Osteocyte (in vitro differentiated cells): ENCODE measurements around the gene PHF3. TPM values are rescaled to one million over a fixed set of nuclear protein-coding genes. Genes with fewer than 3 reads are reported as not detected.
A peak's percentile ranks its signal among the peaks of the same experiment; 100 is the strongest.

ENCODE experiments used
- DNase-seq: peaks from one replicate; pipeline ENCODE4 v3.0.0; 2021; ENCODE audit warnings: mixed read lengths; ENCODE audit not compliant: unreplicated experiment; ENCODE audit errors: extremely low spot score
- H3K27ac Mint-ChIP-seq: one replicate; pipeline ENCODE4 v1.8.0; 2021; ENCODE audit warnings: mild to moderate bottlenecking, mixed read lengths; ENCODE audit not compliant: unreplicated experiment
- H3K27me3 Mint-ChIP-seq: one replicate; pipeline ENCODE4 v1.8.0; 2021; ENCODE audit warnings: mixed read lengths; ENCODE audit not compliant: unreplicated experiment
- H3K36me3 Mint-ChIP-seq: one replicate; pipeline ENCODE4 v1.8.0; 2021; ENCODE audit warnings: mixed read lengths; ENCODE audit not compliant: unreplicated experiment
- H3K4me1 Mint-ChIP-seq: one replicate; pipeline ENCODE4 v1.8.0; 2021; ENCODE audit warnings: mixed read lengths; ENCODE audit not compliant: unreplicated experiment
- H3K4me3 Mint-ChIP-seq: one replicate; pipeline ENCODE4 v1.8.0; 2021; ENCODE audit warnings: mild to moderate bottlenecking, moderate library complexity, mixed read lengths; ENCODE audit not compliant: unreplicated experiment
- H3K9me3 Mint-ChIP-seq: one replicate; pipeline ENCODE4 v1.8.0; 2021; ENCODE audit warnings: mixed read lengths; ENCODE audit not compliant: unreplicated experiment
- total RNA-seq: library from RNA; stranded (reverse); gene quantifications from 2 replicates; pipeline ENCODE4 v1.2.1, GENCODE V29; 2021
- TF ChIP-seq, protein P1 (sequence below): fragments of 200-600 bp; sonication (generic); IDR thresholded peaks from 2 replicates; pipeline ENCODE4 v1.5.0; 2021; ENCODE audit warnings: antibody characterized with exemption, mild to moderate bottlenecking, moderate library complexity

The PHF3 gene
- total RNA-seq, 1 donor from 2014 or later, result 51.5 TPM

DNA sequence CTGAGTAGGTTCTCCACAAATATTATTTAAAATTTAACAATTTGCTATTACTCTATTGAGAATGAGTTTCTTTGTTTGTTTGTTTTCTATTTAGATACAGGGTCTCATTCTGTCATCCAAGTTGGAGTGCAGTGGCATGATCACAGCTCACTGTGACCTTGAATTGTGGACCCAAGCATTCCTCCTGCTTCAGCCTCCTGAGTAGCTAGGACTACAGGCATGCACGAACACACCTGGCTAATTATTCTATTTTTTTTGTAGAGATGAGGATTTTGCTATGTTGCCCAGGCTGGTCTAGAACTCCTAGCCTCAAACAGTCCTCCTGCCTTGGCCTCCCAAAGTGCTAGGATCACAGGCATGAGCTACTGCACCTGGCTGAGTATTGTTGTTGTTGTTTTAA lies 122.2 kb downstream of the PHF3 start:
- no peak overlapping the region for H3K4me3 Mint-ChIP-seq
- peaks cover 20% of the 10 kb centered on the region for H3K27me3 Mint-ChIP-seq
- TF ChIP-seq, protein P1, sequence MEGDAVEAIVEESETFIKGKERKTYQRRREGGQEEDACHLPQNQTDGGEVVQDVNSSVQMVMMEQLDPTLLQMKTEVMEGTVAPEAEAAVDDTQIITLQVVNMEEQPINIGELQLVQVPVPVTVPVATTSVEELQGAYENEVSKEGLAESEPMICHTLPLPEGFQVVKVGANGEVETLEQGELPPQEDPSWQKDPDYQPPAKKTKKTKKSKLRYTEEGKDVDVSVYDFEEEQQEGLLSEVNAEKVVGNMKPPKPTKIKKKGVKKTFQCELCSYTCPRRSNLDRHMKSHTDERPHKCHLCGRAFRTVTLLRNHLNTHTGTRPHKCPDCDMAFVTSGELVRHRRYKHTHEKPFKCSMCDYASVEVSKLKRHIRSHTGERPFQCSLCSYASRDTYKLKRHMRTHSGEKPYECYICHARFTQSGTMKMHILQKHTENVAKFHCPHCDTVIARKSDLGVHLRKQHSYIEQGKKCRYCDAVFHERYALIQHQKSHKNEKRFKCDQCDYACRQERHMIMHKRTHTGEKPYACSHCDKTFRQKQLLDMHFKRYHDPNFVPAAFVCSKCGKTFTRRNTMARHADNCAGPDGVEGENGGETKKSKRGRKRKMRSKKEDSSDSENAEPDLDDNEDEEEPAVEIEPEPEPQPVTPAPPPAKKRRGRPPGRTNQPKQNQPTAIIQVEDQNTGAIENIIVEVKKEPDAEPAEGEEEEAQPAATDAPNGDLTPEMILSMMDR, result no peak
- no peak for DNase-seq
- peaks cover 16% of the 10 kb centered on the region for H3K9me3 Mint-ChIP-seq
- peaks cover 10% of the 10 kb centered on the region for H3K36me3 Mint-ChIP-seq
- H3K4me1 Mint-ChIP-seq, result no peaks in the 10 kb centered on the region
- H3K27ac Mint-ChIP-seq, result no peak overlapping the region

DNA sequence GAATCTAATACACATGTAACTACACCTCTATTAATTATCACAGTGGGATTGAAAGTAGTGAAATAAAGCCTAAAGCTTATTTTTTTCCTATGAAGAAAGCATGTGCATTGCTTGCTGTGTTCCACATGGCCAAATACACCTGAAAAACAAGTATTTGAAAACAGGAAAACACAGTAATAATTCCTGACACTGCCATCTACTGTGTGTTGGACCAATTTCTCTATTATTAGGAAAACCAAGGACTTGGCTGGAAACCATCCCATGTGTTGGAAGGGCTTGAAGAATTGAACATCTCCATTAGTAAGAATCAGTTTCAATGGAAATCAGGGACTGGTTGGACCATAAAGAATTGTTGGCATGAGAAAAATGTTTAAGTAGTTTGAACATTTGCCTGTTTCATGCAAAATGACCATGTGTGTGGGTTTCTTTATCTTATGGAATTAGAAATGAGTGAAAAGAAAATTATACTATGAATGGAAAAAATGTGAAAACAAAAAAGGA lies 124.1 kb downstream of the PHF3 start:
- DNase-seq, result no peak
- Mint-ChIP-seq H3K9me3 (peaks cover 16% of the 10 kb centered on the region), H3K36me3 (peaks cover 10% of the 10 kb centered on the region), H3K4me3 (no peak overlapping the region), H3K27ac (no peak overlapping the region), H3K27me3 (peaks cover 23% of the 10 kb centered on the region), H3K4me1 (no peaks in the 10 kb centered on the region)
- TF ChIP-seq, protein P1, result peak; percentile 10

DNA sequence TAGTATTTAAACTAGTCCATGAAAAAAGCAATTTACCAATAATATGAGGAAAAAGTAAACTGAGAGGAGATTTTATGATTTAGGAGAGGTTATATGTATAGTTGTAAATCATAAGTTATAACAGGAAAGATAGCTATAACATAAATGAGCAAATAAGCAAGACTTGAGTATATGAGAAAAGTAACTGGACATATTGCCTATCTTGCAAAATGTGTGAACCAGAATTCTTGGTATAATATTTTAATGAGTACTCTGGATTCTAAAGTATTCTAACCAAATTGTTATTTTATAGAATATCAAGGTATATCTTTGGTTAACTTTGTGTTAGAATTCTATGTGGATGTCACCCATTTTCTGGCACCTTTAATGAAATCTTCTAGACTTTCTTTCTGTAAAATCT lies 124.6 kb downstream of the PHF3 start:
- no peak for DNase-seq
- Mint-ChIP-seq H3K9me3 (peaks cover 16% of the 10 kb centered on the region), H3K36me3 (peaks cover 10% of the 10 kb centered on the region), H3K4me1 (no peaks in the 10 kb centered on the region), H3K27me3 (peaks cover 23% of the 10 kb centered on the region), H3K27ac (no peak overlapping the region), H3K4me3 (no peak overlapping the region)
- TF ChIP-seq, protein P1, result no peak

DNA sequence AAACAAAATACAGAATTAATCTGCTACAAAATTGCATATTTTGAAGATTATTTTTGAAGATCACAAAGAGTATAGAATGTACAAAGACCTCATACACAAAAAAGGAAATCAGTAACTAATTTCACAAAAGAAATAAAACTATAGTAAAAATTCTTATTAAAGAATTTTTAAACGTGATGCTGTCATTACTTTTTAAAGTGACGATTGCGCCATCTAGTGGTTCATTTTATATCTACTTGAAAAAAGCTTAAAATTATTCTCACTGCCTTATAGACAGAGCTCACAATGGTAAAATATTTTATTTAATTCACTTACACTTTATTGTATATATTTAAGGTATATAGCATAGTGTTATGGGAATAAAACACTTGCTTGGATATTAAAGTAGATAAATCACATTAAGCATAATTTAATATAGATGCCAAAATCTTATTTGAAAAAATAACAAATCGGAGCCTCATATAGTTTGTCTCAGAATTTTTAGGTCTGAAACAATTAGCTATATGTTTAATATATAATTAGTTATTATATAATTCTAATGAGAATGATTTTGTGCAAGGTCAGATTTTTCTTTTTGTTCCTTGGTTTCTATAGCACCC lies 128.8 kb downstream of the PHF3 start:
- H3K27ac Mint-ChIP-seq, result no peak overlapping the region
- no peak overlapping the region for H3K4me3 Mint-ChIP-seq
- peaks cover 51% of the 10 kb centered on the region for H3K27me3 Mint-ChIP-seq
- peaks cover 3% of the 10 kb centered on the region for H3K36me3 Mint-ChIP-seq
- H3K9me3 Mint-ChIP-seq, result peaks cover 17% of the 10 kb centered on the region
- no peak for DNase-seq
- H3K4me1 Mint-ChIP-seq, result no peaks in the 10 kb centered on the region
- TF ChIP-seq, protein P1, result peak; percentile 65

Other genes starting within 250 kb of the PHF3 start
- gene PTP4A1, start 63.3 kb upstream of the PHF3 start, total RNA-seq, result 58.7 and 62.4 TPM in 2 replicates